A549 (cell line): Measurements from ENCODE around the gene HLTF. TPM values are rescaled to one million over a fixed set of nuclear protein-coding genes. Genes with fewer than 3 reads are reported as not detected.

ENCODE experiments used
- ATAC-seq, 2 experiments: fragments of 200-7000 bp in 1 of 2; fragments of >200 bp in 1 of 2; cut with Nextera tagmentation in 1 of 2; cut with Tn5 transposase in 1 of 2; 3 replicates each; pipeline versions ENCODE4 v1.8.0 to v1.9.1; 2018 to 2020; ENCODE audit warnings: mild to moderate bottlenecking in 1 of 2, moderate library complexity in 1 of 2
- CTCF ChIA-PET: fragments of 300-600 bp; sonication (Branson Sonifier 250); formaldehyde crosslinking; extraction: SDS; loops from one replicate; lab custom pipeline; 2021; ENCODE audit warnings: antibody characterized with exemption, inconsistent platforms; lab: Yijun Ruan, JAX
- POLR2A ChIA-PET: fragments of 350-600 bp; formaldehyde crosslinking; extraction: SDS; loops from one replicate; lab custom pipeline; 2021; ENCODE audit warnings: antibody characterized with exemption, inconsistent platforms; lab: Yijun Ruan, JAX
- DNase-seq, 2 experiments: peaks; one replicate each; pipeline versions ENCODE4 v3.0.0 to v3.0.0-alpha.2; 2011 to 2016; ENCODE audit warnings: low read depth in 1 of 2, low spot score in 1 of 2
- FAIRE-seq: peaks from 2 replicates; lab custom pipeline; 2011; peaks lifted over from hg19 to GRCh38; lab: Jason Lieb, UNC
- H3K27ac ChIP-seq, 2 experiments: fragments of >200 bp; sonication (Bioruptor Twin); formaldehyde crosslinking; 3 replicates each; pipeline ENCODE4 v1.5.1; 2016 to 2017
- H3K4me1 ChIP-seq: fragments of >200 bp; sonication (Bioruptor Twin); formaldehyde crosslinking; 3 replicates; pipeline ENCODE4 v1.6.1; 2016
- H3K4me2 ChIP-seq: fragments of >200 bp; sonication (Bioruptor Twin); formaldehyde crosslinking; 3 replicates; pipeline ENCODE4 v1.6.1; 2016
- H3K4me3 ChIP-seq: fragments of >200 bp; sonication (Bioruptor Twin); formaldehyde crosslinking; 3 replicates; pipeline ENCODE4 v1.5.1; 2016
- H3K9me3 ChIP-seq: fragments of >200 bp; sonication (Bioruptor Twin); formaldehyde crosslinking; 3 replicates; pipeline ENCODE4 v1.6.1; 2016
- ATOH8 ChIP-seq: fragments of 250-450 bp; sonication (Bioruptor Pico); IDR thresholded peaks from 2 replicates; pipeline ENCODE4 v1.5.0; 2020; ENCODE audit warnings: low read depth, mild to moderate bottlenecking, moderate library complexity
- BCL3 ChIP-seq: fragments of >200 bp; sonication (Bioruptor Twin); formaldehyde crosslinking; IDR thresholded peaks from 3 replicates; pipeline ENCODE4 v1.6.1; 2016
- BHLHE40 ChIP-seq: IDR thresholded peaks from 2 replicates; pipeline ENCODE4 v1.6.1; 2012; ENCODE audit warnings: low read depth, low read length, inconsistent platforms
- CBX2 ChIP-seq: fragments of 200-600 bp; sonication (generic); IDR thresholded peaks from 2 replicates; pipeline ENCODE4 v1.6.1; 2016; ENCODE audit warnings: low read depth, mild to moderate bottlenecking, borderline replicate concordance
- CEBPB ChIP-seq, 2 experiments: fragments of >200 bp in 1 of 2; sonication (Bioruptor Twin) in 1 of 2; formaldehyde crosslinking in 1 of 2; IDR thresholded peaks; 2 replicates each; pipeline ENCODE4 v1.6.1; 2012 to 2016
- E2F6 ChIP-seq: IDR thresholded peaks from 2 replicates; pipeline ENCODE4 v1.6.1; 2012; ENCODE audit warnings: low read depth, borderline replicate concordance
- EHF ChIP-seq: fragments of 250-450 bp; sonication (Bioruptor Pico); IDR thresholded peaks from 2 replicates; pipeline ENCODE4 v1.5.0; 2020; ENCODE audit warnings: mild to moderate bottlenecking
- ELK1 ChIP-seq: fragments of 150-350 bp; IDR thresholded peaks from 2 replicates; pipeline ENCODE4 v1.6.1; 2014; ENCODE audit warnings: low read depth, mild to moderate bottlenecking, low read length
- EP300 ChIP-seq, 2 experiments: fragments of >200 bp; sonication (Bioruptor Twin); formaldehyde crosslinking; IDR thresholded peaks; 2 replicates in 1 of 2; 3 replicates in 1 of 2; pipeline ENCODE4 v1.6.1; 2016 to 2017
- HES2 ChIP-seq: fragments of >200 bp; sonication (Bioruptor Twin); formaldehyde crosslinking; IDR thresholded peaks from 2 replicates; pipeline ENCODE4 v1.6.1; 2016
- HOXA7 ChIP-seq: fragments of 250-450 bp; sonication (Bioruptor Pico); IDR thresholded peaks from 2 replicates; pipeline ENCODE4 v1.5.0; 2020; ENCODE audit warnings: mild to moderate bottlenecking, moderate library complexity
- HOXB5 ChIP-seq: fragments of 250-450 bp; sonication (Bioruptor Pico); IDR thresholded peaks from 2 replicates; pipeline ENCODE4 v1.5.0; 2020; ENCODE audit warnings: mild to moderate bottlenecking, moderate library complexity
- KDM5A ChIP-seq: fragments of 200-600 bp; sonication (generic); IDR thresholded peaks from 2 replicates; pipeline ENCODE4 v1.6.1; 2016; ENCODE audit warnings: antibody characterized with exemption, mild to moderate bottlenecking
- MAFK ChIP-seq: fragments of 450-650 bp; IDR thresholded peaks from 2 replicates; pipeline ENCODE4 v1.6.1; 2014; ENCODE audit not compliant: partially characterized antibody
- MAZ ChIP-seq: fragments of 150-350 bp; IDR thresholded peaks from 2 replicates; pipeline ENCODE4 v1.6.1; 2014; ENCODE audit warnings: antibody characterized with exemption, low read depth, low read length, borderline replicate concordance
- NR3C1 ChIP-seq: fragments of >200 bp; sonication (Bioruptor Twin); formaldehyde crosslinking; IDR thresholded peaks from 3 replicates; pipeline ENCODE4 v1.6.1; 2017
- PHF8 ChIP-seq: fragments of 200-600 bp; sonication (generic); IDR thresholded peaks from 2 replicates; pipeline ENCODE4 v1.6.1; 2016; ENCODE audit warnings: low read depth, mild to moderate bottlenecking, antibody characterized with exemption, moderate library complexity, borderline replicate concordance
- POLR2AphosphoS2 ChIP-seq: conservative IDR thresholded peaks from 2 replicates; pipeline ENCODE4 v1.6.1; 2012; ENCODE audit warnings: low read length, improper control_type of control experiment, inconsistent platforms
- REST ChIP-seq: fragments of 200-600 bp; sonication (generic); IDR thresholded peaks from 2 replicates; pipeline ENCODE4 v1.6.1; 2016; ENCODE audit warnings: antibody characterized with exemption, mild to moderate bottlenecking, moderate library complexity
- RFX5 ChIP-seq: fragments of 450-650 bp; IDR thresholded peaks from 2 replicates; pipeline ENCODE4 v1.7.1; 2014; ENCODE audit warnings: antibody characterized with exemption, mild to moderate bottlenecking, moderate library complexity
- RNF2 ChIP-seq: fragments of 200-600 bp; sonication (generic); IDR thresholded peaks from 2 replicates; pipeline ENCODE4 v1.6.1; 2016; ENCODE audit warnings: low read depth, mild to moderate bottlenecking, antibody characterized with exemption, moderate library complexity, borderline replicate concordance
- TFCP2L1 ChIP-seq: fragments of 250-450 bp; sonication (Bioruptor Pico); IDR thresholded peaks from 2 replicates; pipeline ENCODE4 v1.5.0; 2021; ENCODE audit warnings: mild to moderate bottlenecking
- ZSCAN20 ChIP-seq: fragments of 250-450 bp; sonication (Bioruptor Pico); IDR thresholded peaks from 2 replicates; pipeline ENCODE4 v1.8.0; 2022; ENCODE audit warnings: mild to moderate bottlenecking, moderate library complexity
- WGBS: methylation state at CpG from one replicate; pipeline ENCODE4 v1.1.6; 2017; ENCODE audit errors: missing lambda C conversion rate; 5-methylcytosine and 5-hydroxymethylcytosine counted together
- polyA plus RNA-seq, 4 experiments: library from polyadenylated mRNA; depleted of rRNA in 3 of 4; stranded (reverse); fragments of >200 nt; fragmentation: RNase III in 1 of 4; extraction: RNeasy Plus Mini Kit Qiagen cat#74134 plus additional on column Dnase treatment in 1 of 4; gene quantifications; 2 replicates in 3 of 4; 3 replicates in 1 of 4; pipeline ENCODE4 v1.2.3, GENCODE V29; 2011 to 2017

Gene HLTF
- polyA plus RNA-seq, 2 of the 4 experiments (the other 2 are of a cell fraction): 26.7 to 61.6 TPM

- FAIRE-seq (no peak), DNase-seq (no peak), ATAC-seq (no peak)
- ChIA-PET CTCF (no interaction called here), POLR2A (no interaction called here)
- no peak overlapping the region for H3K4me3 ChIP-seq
- H3K27ac ChIP-seq: no peak overlapping the region
- H3K4me2 ChIP-seq: no peak overlapping the region
- no peaks in the 10 kb centered on the region for H3K9me3 ChIP-seq
- TF ChIP-seq ZSCAN20: no peak
- TF ChIP-seq ATOH8: no peak
- TF ChIP-seq PHF8: no peak
- TF ChIP-seq E2F6: no peak
- no peak for TF ChIP-seq RNF2
- TF ChIP-seq CBX2: no peak
- TF ChIP-seq REST: no peak
- no peak for TF ChIP-seq HOXA7 (CRISPR knock-in tag)
- TF ChIP-seq TFCP2L1 (CRISPR knock-in tag): no peak
- TF ChIP-seq CEBPB (IDR thresholded peaks at IDR 0.05): no peak
- TF ChIP-seq EP300 (IDR thresholded peaks at IDR 0.05): no peak
- no peak for TF ChIP-seq MAZ
- TF ChIP-seq ELK1: no peak
- TF ChIP-seq BHLHE40: no peak
- TF ChIP-seq MAFK: no peak
- TF ChIP-seq HOXB5 (CRISPR knock-in tag): no peak
- no peak for TF ChIP-seq EHF (CRISPR knock-in tag)
- 91% methylated on average over 4 of the region's 4 CpGs for WGBS
- peaks cover 3% of the 10 kb centered on the region; the same call in 1 of the 3 replicates for H3K4me1 ChIP-seq
These were observed 48.6 kb downstream of the HLTF start for GRCh38 chr3:149037684-149038083.

GRCh38 chr3:149031096-149031495 is 55.2 kb downstream of the HLTF start:
- no peak for TF ChIP-seq CBX2
- no peak for TF ChIP-seq NR3C1
- no peak for TF ChIP-seq POLR2AphosphoS2
- TF ChIP-seq BCL3: no peak
- TF ChIP-seq KDM5A: no peak
- TF ChIP-seq TFCP2L1 (CRISPR knock-in tag): no peak
- TF ChIP-seq HES2: no peak
- TF ChIP-seq RFX5: no peak
- ATAC-seq (no peak), DNase-seq (no peak), FAIRE-seq (no peak)
- no peak overlapping the region for H3K4me2 ChIP-seq
- no peak overlapping the region for H3K4me3 ChIP-seq
- no peaks in the 10 kb centered on the region for H3K4me1 ChIP-seq
- CTCF ChIA-PET: no interaction called here
- H3K27ac ChIP-seq: no peak overlapping the region
- POLR2A ChIA-PET: no interaction called here
- 74% methylated on average over 2 of the region's 2 CpGs for WGBS
- no peaks in the 10 kb centered on the region for H3K9me3 ChIP-seq
